ENCODE measurements around the gene FAM78B. TPM values are rescaled to one million over a fixed set of nuclear protein-coding genes. Genes with fewer than 3 reads are reported as not detected.

The FAM78B gene
- total and polyA plus RNA-seq, 2 of the 8 experiments (the other 6 are each of a cell fraction or from before 2014, with no cell fraction given): 2.3 to 3.6 TPM

DNA sequence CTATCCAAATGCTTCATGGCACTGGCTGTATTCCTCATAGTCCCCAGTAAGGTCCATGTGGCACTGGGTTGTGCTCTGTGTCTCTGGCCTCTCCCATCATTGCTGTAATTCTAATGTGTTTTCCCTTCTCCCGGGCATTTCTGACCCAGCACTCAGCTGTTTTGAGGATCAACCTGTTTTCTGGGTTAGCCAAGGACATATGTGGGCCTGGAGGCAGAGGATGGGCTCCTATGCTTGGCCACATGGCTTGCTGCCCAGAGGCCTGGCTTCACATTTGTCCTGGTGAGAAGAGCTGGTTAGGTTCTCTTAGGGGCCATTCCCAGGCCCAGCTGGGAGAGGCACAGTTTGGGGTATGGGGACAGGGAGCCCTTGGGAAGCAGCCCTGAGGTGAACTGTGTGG, 103.1 kb downstream of the FAM78B start:
- no peak for TF ChIP-seq TBP (IDR thresholded peaks at IDR 0.05; ENCODE audit: low read depth, low read length)
- no peak for TF ChIP-seq POU5F1 (IDR thresholded peaks at IDR 0.05; ENCODE audit: low read depth, low read length)
- TF ChIP-seq SIN3A (conservative IDR thresholded peaks at IDR 0.05 in 1 of 2, IDR thresholded peaks at IDR 0.05 in 1 of 2; ENCODE audit: low read depth in 1 of 2, low read length in 2 of 2): no peak
- TF ChIP-seq, protein P1, sequence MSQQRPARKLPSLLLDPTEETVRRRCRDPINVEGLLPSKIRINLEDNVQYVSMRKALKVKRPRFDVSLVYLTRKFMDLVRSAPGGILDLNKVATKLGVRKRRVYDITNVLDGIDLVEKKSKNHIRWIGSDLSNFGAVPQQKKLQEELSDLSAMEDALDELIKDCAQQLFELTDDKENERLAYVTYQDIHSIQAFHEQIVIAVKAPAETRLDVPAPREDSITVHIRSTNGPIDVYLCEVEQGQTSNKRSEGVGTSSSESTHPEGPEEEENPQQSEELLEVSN (IDR thresholded peaks at IDR 0.05): no peak
- no peak for TF ChIP-seq RAD21 (IDR thresholded peaks at IDR 0.05 in 1 of 2, conservative IDR thresholded peaks at IDR 0.05 in 1 of 2; ENCODE audit: low read depth in 2 of 2, low read length in 2 of 2)
- TF ChIP-seq RFX5 (IDR thresholded peaks at IDR 0.05; ENCODE audit: borderline replicate concordance, low read depth, low read length): no peak
- no peak for TF ChIP-seq CHD2 (IDR thresholded peaks at IDR 0.05; ENCODE audit: low read length)
- no peak for TF ChIP-seq NANOG (IDR thresholded peaks at IDR 0.05; ENCODE audit: insufficient read depth, low read depth, low read length, poor library complexity, severe bottlenecking)
- TF ChIP-seq RNF2 (IDR thresholded peaks at IDR 0.05; ENCODE audit: borderline replicate concordance, low read depth, low read length, missing control alignments, poor library complexity, severe bottlenecking): no peak
- TF ChIP-seq SP2 (IDR thresholded peaks at IDR 0.05; ENCODE audit: low read length): no peak
- TF ChIP-seq TCF12 (IDR thresholded peaks at IDR 0.05; ENCODE audit: low read depth, low read length): no peak
- no peak for TF ChIP-seq SP1 (IDR thresholded peaks at IDR 0.05; ENCODE audit: low read depth, low read length)
- Histone ChIP-seq H3K56ac (replicated peaks; ENCODE audit: insufficient read length, low read depth, low read length) (no peak overlapping the region), H4K20me1 (replicated peaks in 1 of 2; ENCODE audit: control insufficient read depth in 1 of 2, insufficient read depth in 2 of 2, low read length in 2 of 2) (no peaks in the 10 kb centered on the region), H3K36me3 (ENCODE audit: control insufficient read depth in 2 of 4, insufficient read depth in 4 of 4, low read length in 3 of 4) (no peaks in the 10 kb centered on the region), H3K18ac (ENCODE audit: extremely low read depth, low read length) (no peak overlapping the region), H2AFZ (ENCODE audit: low read length) (no peak overlapping the region), H3K23me2 (ENCODE audit: low read depth, low read length) (no peaks in the 10 kb centered on the region), H2AK5ac (ENCODE audit: low read depth, low read length) (no peak overlapping the region), H3K9me3 (ENCODE audit: insufficient read depth in 2 of 2, low read depth in 1 of 2, low read length in 1 of 2) (no peaks in the 10 kb centered on the region), H3K4me2 (ENCODE audit: insufficient read depth in 1 of 2, low read depth in 2 of 2, low read length in 2 of 2) (no peak overlapping the region), H3K27me3 (replicated peaks in 1 of 4; ENCODE audit: control insufficient read depth in 3 of 4, extremely low read depth in 1 of 4, insufficient read depth in 3 of 4, low read length in 3 of 4) (no peaks in the 10 kb centered on the region), H4K8ac (ENCODE audit: extremely low read depth, insufficient read depth, low read length) (no peak overlapping the region), H2BK120ac (replicated peaks; ENCODE audit: low read depth, low read length) (no peak overlapping the region), H3K14ac (ENCODE audit: insufficient read length) (no peak overlapping the region), H3K27ac (ENCODE audit: low read depth, low read length) (no peak overlapping the region), H4K5ac (ENCODE audit: insufficient read length, low read depth, low read length) (no peak overlapping the region), H3K9ac (replicated peaks in 1 of 4; ENCODE audit: extremely low read depth in 1 of 4, low read depth in 3 of 4, low read length in 3 of 4) (no peak overlapping the region), H3K79me1 (ENCODE audit: low read depth, low read length) (no peaks in the 10 kb centered on the region), H2BK15ac (ENCODE audit: low read length) (no peak overlapping the region), H3K4me1 (replicated peaks in 1 of 4; ENCODE audit: control insufficient read depth in 3 of 4, insufficient read depth in 4 of 4, low read length in 3 of 4) (peaks cover 0 to 2% (median 0%) of the 10 kb centered on the region in 4 experiments; a peak in 1 of 7 replicates), H2BK12ac (ENCODE audit: low read depth, low read length) (no peak overlapping the region), H4K91ac (replicated peaks; ENCODE audit: insufficient read length, low read length) (no peak overlapping the region), H3K4me3 (ENCODE audit: extremely low read depth in 1 of 4, insufficient read depth in 2 of 4, low read depth in 3 of 4, low read length in 4 of 4) (no peak overlapping the region), H3K23ac (ENCODE audit: insufficient read length) (no peak overlapping the region), H2BK5ac (ENCODE audit: low read depth, low read length) (no peak overlapping the region), H3K4ac (replicated peaks; ENCODE audit: insufficient read length, low read depth, low read length) (no peak overlapping the region), H3K79me2 (ENCODE audit: control insufficient read depth in 1 of 2, insufficient read depth in 2 of 2, low read length in 2 of 2) (no peaks in the 10 kb centered on the region), H2BK20ac (ENCODE audit: low read length) (no peak overlapping the region)
- POLR2A ChIA-PET (ENCODE audit: partially characterized antibody): no interaction called here
- 92% methylated on average over 1 of the region's 1 CpG; no CpG with 5 or more reads in 1 of the 2 experiments for WGBS, 2 experiments (ENCODE audit: extremely low coverage in 1 of 2, insufficient coverage in 1 of 2, insufficient read length in 1 of 2, insufficient replicate concordance in 2 of 2, low coverage in 1 of 2, low lambda C conversion rate in 2 of 2, missing lambda C conversion rate in 1 of 2)
- FAIRE-seq (no peak), DNase-seq (ENCODE audit: low read depth in 1 of 2, low spot score in 2 of 2) (no peak)
- CTCF ChIA-PET (ENCODE audit: partially characterized antibody): no interaction called here
